Activated naive CD8-positive, alpha-beta T cell treated with anti-CD3 and anti-CD28 coated beads, Interleukin-2, amount 50 U/mL, for 24 hours (primary cell): ENCODE results near the gene TAS2R60.
A peak's percentile ranks its signal among the peaks of the same experiment; 100 is the strongest.

Experiments used
- ATAC-seq: fragments of 150-1000 bp; cut with Tn5 transposase; one replicate; pipeline ENCODE4 v1.10.0; 2021
- DNase-seq: peaks from one replicate; pipeline ENCODE4 v3.0.0; 2021
- H3K27ac Mint-ChIP-seq: one replicate; pipeline ENCODE4 v1.8.0; 2021; ENCODE audit warnings: mild to moderate bottlenecking, mixed read lengths
- H3K27me3 Mint-ChIP-seq: one replicate; pipeline ENCODE4 v1.8.0; 2021; ENCODE audit warnings: mixed read lengths
- H3K36me3 Mint-ChIP-seq: one replicate; pipeline ENCODE4 v1.8.0; 2021; ENCODE audit warnings: low read depth, mixed read lengths
- H3K4me1 Mint-ChIP-seq: one replicate; pipeline ENCODE4 v1.8.0; 2021; ENCODE audit warnings: mixed read lengths
- H3K4me3 Mint-ChIP-seq: one replicate; pipeline ENCODE4 v1.8.0; 2021; ENCODE audit warnings: mild to moderate bottlenecking, moderate library complexity, mixed read lengths
- H3K9me3 Mint-ChIP-seq: one replicate; pipeline ENCODE4 v1.8.0; 2021; ENCODE audit warnings: mixed read lengths

TAS2R60 gene

DNA sequence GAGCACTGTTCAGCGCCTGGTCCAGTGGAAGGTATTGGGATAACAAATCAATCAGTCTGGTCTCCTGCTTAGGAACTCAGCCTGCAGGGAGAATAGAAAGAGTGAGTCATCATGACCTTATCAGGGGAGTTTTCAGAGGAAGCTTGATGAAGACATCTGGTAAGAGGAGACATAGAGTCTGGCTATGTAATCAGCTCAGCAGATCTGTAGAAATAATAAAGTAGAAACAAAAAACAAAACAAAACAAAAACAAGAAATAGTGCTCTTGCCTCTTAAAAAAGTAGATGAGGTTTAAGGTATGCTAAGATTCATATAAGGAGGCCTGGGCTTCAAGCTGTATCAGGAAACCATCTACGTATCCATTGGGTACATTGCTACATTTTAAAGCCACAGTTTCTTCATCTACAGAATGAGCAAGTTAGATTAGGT is 48.8 kb downstream of the TAS2R60 start:
- H3K4me1 Mint-ChIP-seq, result peaks cover 34% of the 10 kb centered on the region
- peak overlapping the region; percentile 10 for H3K27ac Mint-ChIP-seq
- no peaks in the 10 kb centered on the region for H3K27me3 Mint-ChIP-seq
- H3K4me3 Mint-ChIP-seq, result no peak overlapping the region
- ATAC-seq (peak; percentile 79), DNase-seq (no peak)
- H3K9me3 Mint-ChIP-seq, result no peaks in the 10 kb centered on the region
- H3K36me3 Mint-ChIP-seq, result no peaks in the 10 kb centered on the region

DNA sequence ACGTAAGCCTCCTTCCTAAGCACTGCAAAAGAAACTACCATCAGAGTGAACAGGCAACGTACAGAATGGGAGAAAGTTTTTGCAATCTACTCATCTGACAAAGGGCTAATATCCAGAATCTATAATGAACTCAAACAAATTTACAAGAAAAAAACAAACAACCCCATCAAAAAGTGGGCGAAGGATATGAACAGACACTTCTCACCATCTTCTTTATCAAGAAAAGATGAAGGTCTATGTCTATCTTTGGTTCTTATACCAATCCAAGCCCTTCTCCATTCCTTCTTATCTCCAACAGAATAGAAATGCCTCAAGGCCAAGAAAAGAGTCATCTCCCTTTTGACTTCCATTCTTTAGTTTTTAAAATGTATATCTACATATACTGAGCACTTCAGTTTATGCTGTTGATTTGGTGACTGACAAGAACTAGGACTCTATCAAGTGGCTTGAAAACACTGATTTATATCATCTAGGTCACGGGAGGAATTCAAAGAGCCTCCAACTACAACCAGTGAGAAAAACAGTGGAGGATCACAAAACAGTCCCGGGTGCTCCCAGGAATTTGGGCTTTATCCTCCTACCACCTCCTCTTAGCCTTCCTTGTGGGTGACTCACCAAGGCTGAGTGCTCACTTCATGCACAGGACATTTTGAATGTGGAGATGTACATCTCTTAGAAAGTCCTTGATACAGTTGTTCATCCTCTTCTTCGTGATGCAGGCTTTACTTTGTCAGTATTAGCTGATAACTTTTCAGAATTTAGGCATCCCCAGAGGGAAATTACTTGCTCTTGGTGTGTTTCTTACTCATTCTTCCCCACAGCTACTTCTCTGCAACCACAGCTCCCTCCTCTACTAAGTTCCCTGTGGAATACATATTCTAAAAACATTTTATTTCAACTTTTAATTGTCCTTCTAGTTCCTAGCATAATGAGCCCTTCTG is 49.8 kb downstream of the TAS2R60 start:
- Mint-ChIP-seq H3K4me3 (no peak overlapping the region), H3K27ac (no peak overlapping the region), H3K27me3 (no peaks in the 10 kb centered on the region), H3K36me3 (no peaks in the 10 kb centered on the region), H3K9me3 (no peaks in the 10 kb centered on the region), H3K4me1 (peaks cover 34% of the 10 kb centered on the region)
- no peak for ATAC-seq
- DNase-seq, result no peak

DNA sequence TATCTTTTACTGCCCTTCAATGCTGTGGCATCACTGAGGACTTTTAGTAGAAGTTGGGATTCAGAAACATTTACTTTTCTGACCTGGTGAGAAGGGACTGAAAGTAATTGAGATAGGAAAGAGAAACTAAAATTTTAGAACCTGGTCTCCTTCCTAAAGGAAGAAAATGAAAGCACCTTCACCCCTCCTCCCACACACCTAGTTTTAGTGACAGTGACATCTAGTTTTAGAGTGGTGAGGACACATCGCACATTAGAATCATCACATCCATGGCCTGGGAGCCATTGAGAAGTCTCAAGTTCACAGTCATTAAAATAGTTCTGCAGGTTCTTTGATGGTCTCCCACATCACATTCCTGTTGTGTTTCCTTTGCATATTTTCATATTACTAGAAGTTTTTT is 50.5 kb downstream of the TAS2R60 start:
- no peaks in the 10 kb centered on the region for H3K9me3 Mint-ChIP-seq
- no peaks in the 10 kb centered on the region for H3K36me3 Mint-ChIP-seq
- peaks cover 34% of the 10 kb centered on the region for H3K4me1 Mint-ChIP-seq
- no peaks in the 10 kb centered on the region for H3K27me3 Mint-ChIP-seq
- ATAC-seq (peak; percentile 68), DNase-seq (no peak)
- H3K4me3 Mint-ChIP-seq, result no peak overlapping the region
- no peak overlapping the region for H3K27ac Mint-ChIP-seq
